HG02938 (cell line): ENCODE results near the gene DHRS7C.

ENCODE experiments used
- ATAC-seq: cut with Tn5 transposase; IDR thresholded peaks from one replicate; pipeline ENCODE4 v1.9.1; 2021; ENCODE audit warnings: mild to moderate bottlenecking, moderate library complexity; ENCODE audit not compliant: unreplicated experiment

DHRS7C gene

GRCh38 chr17:9767432-9767991, 23.9 kb downstream of the DHRS7C start:
- no peak for ATAC-seq

- no peak for ATAC-seq
Observed at GRCh38 chr17:9766970-9767369, 24.4 kb downstream of the DHRS7C start.

DNA sequence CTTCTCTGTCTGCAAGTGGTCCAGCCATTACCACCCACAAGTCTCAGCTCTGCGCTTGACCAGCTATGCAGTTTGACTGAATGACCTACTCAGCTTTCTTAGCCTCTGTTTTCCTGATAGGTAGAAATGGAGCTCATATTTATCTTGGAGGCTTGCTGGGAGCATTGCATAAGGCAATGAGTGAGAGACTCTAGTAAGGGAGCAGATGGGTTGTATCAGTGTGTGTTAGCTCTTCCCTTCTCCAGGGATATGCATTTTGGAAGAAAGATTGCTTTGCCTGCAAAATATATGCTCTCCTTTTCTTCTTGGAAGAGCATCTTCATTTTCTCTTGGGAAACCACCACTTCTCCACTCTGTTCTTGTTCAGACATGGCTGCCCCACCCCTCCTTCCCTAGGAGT, 26.1 kb downstream of the DHRS7C start:
- no peak for ATAC-seq

GRCh38 chr17:9763643-9764042, 27.7 kb downstream of the DHRS7C start:
- no peak for ATAC-seq

DNA sequence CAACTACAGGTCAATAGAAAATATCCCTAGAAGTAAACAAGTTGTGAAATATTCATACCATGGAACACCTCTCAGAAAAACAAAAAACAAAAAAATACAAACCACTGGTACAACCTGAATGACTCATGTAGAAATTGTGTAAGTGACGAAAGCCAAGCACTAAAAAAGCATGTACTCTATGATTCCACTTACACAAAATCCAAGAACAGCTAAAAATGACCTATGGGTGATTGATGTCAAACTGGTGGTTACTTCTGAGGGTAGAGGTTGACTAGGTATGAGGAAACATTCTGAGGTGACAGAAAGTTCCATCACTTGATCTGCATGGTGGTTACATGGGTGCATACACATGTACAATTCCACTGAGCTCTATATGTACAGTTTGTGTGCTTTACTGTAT, 31.1 kb downstream of the DHRS7C start:
- ATAC-seq = no peak

DNA sequence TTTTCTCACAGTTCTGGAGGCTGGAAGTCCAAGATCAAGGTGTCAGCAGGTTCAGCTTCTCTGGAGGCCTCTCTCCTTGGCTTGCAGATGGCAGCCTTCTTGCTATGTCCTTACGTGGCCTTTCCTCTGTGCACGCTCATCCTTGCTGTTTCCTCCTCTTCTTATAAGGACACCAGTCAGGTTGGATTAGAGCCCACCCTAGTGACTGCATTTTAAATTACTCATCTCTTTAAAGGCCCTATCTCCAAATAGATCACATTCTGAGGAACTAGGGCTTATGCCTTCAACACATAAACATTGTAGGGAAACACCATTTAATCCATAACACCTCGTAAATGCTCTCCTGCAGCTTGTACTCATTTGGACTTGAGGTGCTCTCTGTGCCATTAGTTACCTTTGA, 36.3 kb downstream of the DHRS7C start:
- no peak for ATAC-seq

- ATAC-seq = no peak
Observed at GRCh38 chr17:9750524-9750923, 40.9 kb downstream of the DHRS7C start.

- no peak for ATAC-seq
Observed at GRCh38 chr17:9729735-9730420, 61.5 kb downstream of the DHRS7C start.

DNA sequence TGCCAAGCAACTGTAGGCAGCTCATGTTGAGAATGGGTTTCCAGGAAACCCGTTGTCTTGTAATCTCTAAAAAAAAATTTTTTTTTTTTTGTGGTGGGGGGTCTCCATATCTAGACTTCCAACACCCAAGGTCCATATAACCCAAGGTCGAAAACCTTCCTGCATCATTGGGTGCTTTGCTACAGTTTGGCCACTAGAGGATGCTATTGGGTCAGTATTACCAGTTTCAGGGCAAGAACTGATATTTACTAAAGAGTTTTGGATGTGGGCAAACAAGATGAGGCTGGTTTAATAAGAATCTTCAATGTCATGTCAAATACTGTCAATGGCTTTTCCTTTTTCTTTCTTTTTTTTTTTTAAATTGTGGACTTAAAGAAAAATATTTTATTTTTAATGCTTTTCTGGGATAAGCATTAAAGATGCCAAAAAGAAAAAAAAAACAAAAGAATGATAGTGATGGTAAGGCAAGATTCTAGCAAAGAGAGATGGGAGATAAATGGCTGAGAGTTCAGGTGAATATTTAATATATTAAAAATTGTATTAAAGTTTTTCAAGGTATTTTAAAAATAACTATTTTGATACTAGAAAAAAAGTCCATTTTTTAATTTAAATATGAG, 62.2 kb downstream of the DHRS7C start:
- peak; percentile 49 for ATAC-seq

DNA sequence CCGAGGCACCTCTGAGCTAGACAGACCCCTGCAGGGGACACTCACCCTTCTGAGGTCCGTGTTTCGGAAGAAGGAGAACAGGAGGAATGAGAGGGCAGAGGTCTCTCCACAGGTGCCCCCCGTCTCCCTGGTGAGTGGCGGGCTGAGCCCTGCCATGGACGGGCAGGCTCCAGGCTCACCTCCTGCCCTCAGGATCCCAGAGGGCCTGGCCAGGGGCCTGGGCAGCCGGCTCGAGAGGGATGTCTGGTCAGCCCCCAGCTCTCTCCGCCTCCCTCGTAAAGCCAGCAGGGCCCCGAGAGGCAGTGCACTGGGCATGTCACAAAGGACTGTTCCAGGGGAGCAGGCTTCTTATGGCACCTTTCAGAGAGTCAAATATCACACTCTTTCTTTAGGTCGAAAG, 62.8 kb downstream of the DHRS7C start:
- no peak for ATAC-seq

DNA sequence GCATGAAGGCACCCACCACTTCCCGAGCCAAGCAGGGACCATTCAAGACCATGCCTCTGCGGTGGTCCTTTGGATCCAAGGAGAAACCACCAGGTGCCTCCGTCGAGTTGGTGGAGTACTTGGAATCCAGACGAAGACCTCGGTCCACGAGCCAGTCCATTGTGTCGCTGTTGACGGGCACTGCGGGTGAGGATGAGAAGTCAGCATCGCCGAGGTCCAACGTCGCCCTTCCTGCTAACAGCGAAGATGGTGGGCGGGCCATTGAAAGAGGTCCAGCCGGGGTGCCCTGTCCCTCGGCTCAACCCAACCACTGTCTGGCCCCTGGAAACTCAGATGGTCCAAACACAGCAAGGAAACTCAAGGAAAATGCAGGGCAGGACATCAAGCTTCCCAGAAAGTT, 63.4 kb downstream of the DHRS7C start:
- no peak for ATAC-seq

GRCh38 chr17:9726291-9726690, 65.1 kb downstream of the DHRS7C start:
- no peak for ATAC-seq

- ATAC-seq = no peak
Observed at GRCh38 chr17:9725575-9725974, 65.8 kb downstream of the DHRS7C start.
